ENCODE data around the gene CTU2.

- no peak for TF ChIP-seq CTCF (IDR thresholded peaks at IDR 0.05)
- TF ChIP-seq POLR2A (IDR thresholded peaks at IDR 0.05) = no peak
Measured at GRCh38 chr16:88697831-88698615, 8.3 kb upstream of the CTU2 start.

Data from esophagus squamous epithelium (tissue), 4 donors.